ENCODE data around the gene RPRD2.

GRCh38 chr1:150404465-150404864, 40.5 kb downstream of the RPRD2 start:
- no peak for TF ChIP-seq CTCF (optimal IDR thresholded peaks at IDR 0.05 in 1 of 3, IDR thresholded peaks at IDR 0.05 in 1 of 3, conservative IDR thresholded peaks at IDR 0.05 in 1 of 3; ENCODE audit: extremely low read depth in 1 of 3, insufficient read depth in 2 of 3, low read length in 3 of 3)
- no peak for TF ChIP-seq EZH2 (IDR thresholded peaks at IDR 0.05; ENCODE audit: low read length)

Data from keratinocyte (primary cell).